ENCODE data around the gene TOR1AIP2. TPM values are rescaled to one million over a fixed set of nuclear protein-coding genes. Genes with fewer than 3 reads are reported as not detected.

The TOR1AIP2 gene
- total and polyA plus RNA-seq, 2 donors (not counting 3 experiments of a cell fraction or from before 2014, with no cell fraction given) = 18.6 to 101 TPM

- DNase-seq (ENCODE audit: low read depth, low spot score) = no peak
- Histone ChIP-seq H4K20me1 (replicated peaks; ENCODE audit: control insufficient read depth, extremely low read depth, insufficient read depth, low read length) (no peaks in the 10 kb centered on the region), H2AFZ (ENCODE audit: low read depth, low read length) (no peak overlapping the region), H3K4me1 (ENCODE audit: control insufficient read depth, extremely low read depth, insufficient read depth, low read length) (no peaks in the 10 kb centered on the region), H3K27me3 (ENCODE audit: control insufficient read depth in 2 of 2, insufficient read depth in 2 of 2, low read length in 2 of 2) (no peaks in the 10 kb centered on the region), H3K4me3 (replicated peaks in 1 of 3; ENCODE audit: insufficient read depth in 1 of 3, low read depth in 1 of 3, low read length in 3 of 3) (no peak overlapping the region), H3K36me3 (ENCODE audit: control insufficient read depth in 2 of 2, extremely low read depth in 1 of 2, insufficient read depth in 2 of 2, low read length in 2 of 2) (peaks cover 6 to 12% of the 10 kb centered on the region in 2 experiments), H3K4me2 (ENCODE audit: insufficient read depth, low read length) (no peak overlapping the region), H3K9me3 (replicated peaks; ENCODE audit: control insufficient read depth, insufficient read depth, low read length) (no peaks in the 10 kb centered on the region), H3K9me1 (replicated peaks; ENCODE audit: control insufficient read depth, extremely low read depth, insufficient read depth, low read length) (peaks cover 5% of the 10 kb centered on the region), H3K79me2 (ENCODE audit: control insufficient read depth, insufficient read depth, low read length) (no peaks in the 10 kb centered on the region), H3K27ac (ENCODE audit: insufficient read depth, low read depth, low read length) (no peak overlapping the region), H3K9ac (replicated peaks; ENCODE audit: extremely low read depth, insufficient read depth, low read length) (no peak overlapping the region)
- intact Hi-C loops (cut with micrococcal nuclease) (no loop called here), dilution Hi-C loops (cut with MboI; ENCODE audit: extremely low pct_ligation_motif_present, low sequenced_read_pairs) (no loop called here)
- CTCF ChIA-PET = interaction anchor here (1.3 to 1.8 kb wide), 3 partner anchors 11 to 246 kb away, joined by 3 to 5 read pairs (median 4); no protein-coding TSS in a partner anchor
- FAIRE-seq = no peak
- TF ChIP-seq POLR2A (IDR thresholded peaks at IDR 0.05; ENCODE audit: low read depth, low read length) = no peak
- no peak for TF ChIP-seq JUN (IDR thresholded peaks at IDR 0.05; ENCODE audit: borderline replicate concordance, insufficient read depth, insufficient read length, low read depth)
- TF ChIP-seq CTCF (IDR thresholded peaks at IDR 0.05; ENCODE audit: extremely low read depth in 1 of 2, insufficient read depth in 1 of 2, low read depth in 1 of 2, low read length in 2 of 2) = no peak
- TF ChIP-seq POLR2AphosphoS5 (IDR thresholded peaks at IDR 0.05; ENCODE audit: insufficient read depth, low read depth, low read length) = no peak
- TF ChIP-seq EZH2 (IDR thresholded peaks at IDR 0.05; ENCODE audit: borderline replicate concordance, low read depth, low read length, severe bottlenecking) = no peak
- no peak for TF ChIP-seq MAX (IDR thresholded peaks at IDR 0.05; ENCODE audit: insufficient read depth, insufficient read length)
- TF ChIP-seq GATA2 (IDR thresholded peaks at IDR 0.05; ENCODE audit: insufficient read depth, insufficient read length, low read depth, low read length) = no peak
- TF ChIP-seq FOS (IDR thresholded peaks at IDR 0.05; ENCODE audit: borderline replicate concordance, insufficient read depth, low read length) = no peak
- TF ChIP-seq MYC (IDR thresholded peaks at IDR 0.05; ENCODE audit: low read depth, low read length) = no peak
- BruUV-seq (replicated peaks) = no TSS peak
- POLR2A ChIA-PET = no interaction called here
Observed at GRCh38 chr1:179921981-179922872, 44.6 kb upstream of the TOR1AIP2 start.

All from endothelial cell of umbilical vein (primary cell).